HG03432 (cell line): ENCODE measurements around the gene SACM1L.

Experiments used
- ATAC-seq: cut with Tn5 transposase; IDR thresholded peaks from one replicate; pipeline ENCODE4 v1.9.1; 2021; ENCODE audit warnings: mild to moderate bottlenecking, moderate library complexity; ENCODE audit not compliant: unreplicated experiment

SACM1L gene

GRCh38 chr3:45688882-45689786 is at the start of gene SACM1L:
Gene SACM1L (plus strand): TSS chr3:45689396. CDS start chr3:45689466, 70 bp downstream.
- peak; percentile 87 for ATAC-seq

DNA sequence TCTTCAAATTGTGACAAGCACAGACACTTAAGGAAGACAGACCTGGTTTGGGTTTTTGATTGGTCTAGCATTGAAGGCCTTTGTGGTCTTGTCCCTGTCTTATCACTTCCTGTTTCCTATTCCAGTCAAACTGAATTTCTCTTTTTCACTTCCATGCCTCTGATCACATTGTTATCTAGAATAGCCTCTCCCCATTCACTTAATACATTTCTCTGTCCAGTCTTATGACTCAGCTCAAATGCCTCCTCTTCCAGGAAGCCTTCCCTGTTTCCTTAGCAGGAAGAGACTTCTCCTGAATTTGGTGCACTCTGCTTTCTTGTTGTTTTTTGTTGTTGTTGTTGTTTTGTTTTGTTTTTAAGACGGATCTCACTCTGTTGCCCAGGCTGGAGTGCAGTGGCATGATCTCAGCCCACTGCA is 49.1 kb upstream of the SACM1L start:
- no peak for ATAC-seq

- no peak for ATAC-seq
These were observed 48.4 kb upstream of the SACM1L start for GRCh38 chr3:45640724-45641361.

GRCh38 chr3:45641756-45642155 is 47.4 kb upstream of the SACM1L start:
- no peak for ATAC-seq

- no peak for ATAC-seq
These were observed 46.5 kb upstream of the SACM1L start for GRCh38 chr3:45642731-45643152.

DNA sequence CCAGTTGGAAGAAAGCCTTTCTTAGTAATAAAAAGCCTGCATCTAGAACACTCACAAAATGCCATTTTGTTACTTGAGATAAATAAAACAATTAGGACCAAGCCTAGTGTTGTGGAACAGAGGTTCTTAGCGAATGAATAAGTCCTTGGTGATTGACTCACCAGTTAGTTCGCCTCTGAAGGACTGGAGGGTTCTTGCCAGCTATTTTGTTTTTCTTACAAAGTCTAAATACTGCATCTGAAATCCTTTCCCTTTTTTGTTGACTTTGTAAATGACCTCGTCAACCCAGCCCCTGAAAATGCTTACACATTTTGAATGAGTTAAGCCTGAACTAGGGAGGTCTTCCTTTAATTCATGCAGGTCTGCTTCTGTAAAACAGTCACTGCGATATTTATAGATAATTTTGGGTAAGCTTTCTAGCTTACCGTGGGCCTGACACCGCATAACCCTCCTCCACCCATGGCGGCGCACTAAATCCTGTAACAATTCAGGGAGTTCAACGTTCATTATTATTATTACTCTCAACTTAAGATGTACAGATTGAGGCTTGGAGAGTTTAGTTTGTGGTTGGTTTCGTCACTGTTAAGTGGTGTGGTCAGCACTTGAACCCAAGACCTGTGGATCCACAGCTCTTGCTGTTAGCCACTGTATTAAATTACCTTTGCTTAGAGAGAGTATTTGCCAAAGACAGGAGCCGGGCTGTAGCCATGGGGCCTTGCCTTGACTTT is 45.0 kb upstream of the SACM1L start:
- no peak for ATAC-seq

DNA sequence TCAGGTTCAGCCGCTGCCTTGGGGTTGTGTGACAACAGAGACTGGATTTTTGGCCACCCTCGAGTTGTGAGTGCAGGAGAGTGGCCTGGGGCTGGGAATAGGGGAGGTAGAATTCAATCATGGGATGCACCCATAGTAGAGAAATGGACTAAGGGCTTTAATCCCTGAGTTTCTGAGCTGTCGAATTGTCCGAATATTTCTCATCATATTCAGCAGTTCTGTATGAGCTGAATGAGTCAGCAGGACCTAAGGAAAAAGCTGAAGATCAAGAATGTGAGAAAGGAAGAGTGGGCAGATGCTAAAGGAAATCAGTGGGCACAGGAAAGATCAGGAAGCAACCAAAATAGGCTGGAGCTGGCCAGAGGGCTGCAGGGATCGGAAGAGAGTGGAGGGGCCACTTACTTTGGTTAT is 44.4 kb upstream of the SACM1L start:
- ATAC-seq = no peak

- ATAC-seq = no peak
These were observed 43.1 kb upstream of the SACM1L start for GRCh38 chr3:45646051-45646585.

DNA sequence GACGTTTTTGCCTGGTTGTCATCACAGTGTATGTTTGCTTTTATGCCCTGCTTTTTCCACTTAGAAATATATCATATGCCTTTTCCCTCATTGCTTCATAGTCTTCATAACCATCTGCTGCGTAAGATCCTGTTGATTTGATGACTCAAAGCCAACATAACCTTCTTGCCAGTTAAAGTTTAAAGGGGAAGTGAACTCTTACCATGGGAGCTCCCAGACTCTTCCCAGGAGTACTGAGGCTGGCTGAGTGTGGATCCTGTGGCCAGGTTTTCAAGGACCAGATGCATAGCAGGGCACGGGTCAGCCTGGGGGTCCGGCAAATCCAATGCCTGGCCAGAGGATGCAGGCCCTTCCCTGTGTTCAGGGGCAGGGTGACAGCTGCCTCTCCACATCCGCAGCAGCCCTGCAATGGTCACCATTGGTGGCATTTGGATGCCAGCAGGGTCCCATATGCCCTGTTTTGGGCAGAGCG is 42.0 kb upstream of the SACM1L start:
- ATAC-seq = no peak

- no peak for ATAC-seq
These were observed 36.0 kb upstream of the SACM1L start for GRCh38 chr3:45653205-45653604.

DNA sequence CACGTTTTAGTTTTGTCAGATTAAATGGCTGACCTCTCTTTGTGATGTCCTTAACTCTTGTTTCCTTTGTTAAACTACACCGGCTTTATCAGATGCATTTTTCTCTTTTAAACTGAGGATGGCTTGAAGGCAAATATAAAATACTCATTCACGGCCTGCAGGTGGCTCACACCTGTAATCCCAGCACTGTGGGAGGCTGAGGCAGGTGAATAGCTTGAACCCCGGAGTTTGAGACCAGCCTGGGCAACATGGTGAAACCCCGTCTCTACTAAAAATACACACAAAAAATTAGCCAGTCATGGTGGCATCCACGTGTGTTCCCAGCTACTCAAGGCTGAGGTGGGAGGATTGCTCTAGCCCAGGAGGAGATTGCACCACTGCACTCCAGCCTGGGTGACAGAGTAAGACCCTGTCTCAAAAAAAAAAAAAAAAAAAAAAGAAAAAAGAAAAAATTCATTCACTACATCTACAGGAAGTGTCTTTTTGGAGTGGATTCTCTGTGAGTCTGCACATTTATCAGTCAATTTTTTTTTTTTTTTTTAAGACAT is 34.7 kb upstream of the SACM1L start:
- ATAC-seq = no peak

- ATAC-seq = no peak
These were observed 33.3 kb upstream of the SACM1L start for GRCh38 chr3:45655906-45656305.

- ATAC-seq = peak; percentile 61
These were observed 32.4 kb upstream of the SACM1L start for GRCh38 chr3:45656575-45657363.

DNA sequence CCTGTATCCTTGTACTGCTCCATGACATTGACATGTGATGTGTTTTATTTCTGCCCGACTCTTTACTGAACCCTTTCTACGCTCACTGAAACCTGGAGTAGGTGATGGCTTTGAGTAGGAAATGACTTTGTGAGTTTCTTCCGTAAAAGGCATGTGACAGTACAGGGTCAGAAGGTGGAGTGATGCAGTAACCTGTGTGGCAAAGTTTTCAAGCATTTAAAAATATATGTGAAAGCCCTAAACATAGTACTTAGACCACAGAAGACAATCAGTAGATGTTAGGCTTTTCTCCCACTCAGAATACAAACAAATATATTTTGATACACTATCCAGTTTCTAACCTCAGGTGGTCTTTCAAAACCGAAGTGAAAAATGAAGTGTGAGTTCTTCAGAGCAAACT is 31.3 kb upstream of the SACM1L start:
- ATAC-seq = peak; percentile 74

- ATAC-seq = no peak
These were observed 29.3 kb upstream of the SACM1L start for GRCh38 chr3:45659661-45660566.

GRCh38 chr3:45660567-45660901 is 28.7 kb upstream of the SACM1L start:
- ATAC-seq = no peak

DNA sequence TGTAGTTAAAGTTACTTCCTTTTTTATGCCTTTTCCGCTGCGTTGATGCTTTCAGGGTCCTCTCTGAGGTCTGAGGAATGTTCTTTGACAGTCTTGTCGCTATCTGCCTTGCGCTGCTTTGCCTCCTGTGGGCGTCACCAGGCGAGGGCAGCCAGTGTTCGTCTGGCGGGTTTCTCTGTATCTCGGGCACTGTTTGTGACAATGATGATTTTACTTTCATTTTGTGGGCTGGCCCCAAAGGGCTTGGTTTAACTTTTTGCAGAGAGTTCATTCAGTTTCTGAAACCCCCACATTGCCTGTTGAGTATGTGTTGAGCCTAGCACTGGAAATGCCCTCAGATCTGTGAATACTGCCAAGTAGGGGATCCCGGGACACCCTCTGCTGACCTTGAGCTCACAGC is 24.6 kb upstream of the SACM1L start:
- ATAC-seq = peak; percentile 89

DNA sequence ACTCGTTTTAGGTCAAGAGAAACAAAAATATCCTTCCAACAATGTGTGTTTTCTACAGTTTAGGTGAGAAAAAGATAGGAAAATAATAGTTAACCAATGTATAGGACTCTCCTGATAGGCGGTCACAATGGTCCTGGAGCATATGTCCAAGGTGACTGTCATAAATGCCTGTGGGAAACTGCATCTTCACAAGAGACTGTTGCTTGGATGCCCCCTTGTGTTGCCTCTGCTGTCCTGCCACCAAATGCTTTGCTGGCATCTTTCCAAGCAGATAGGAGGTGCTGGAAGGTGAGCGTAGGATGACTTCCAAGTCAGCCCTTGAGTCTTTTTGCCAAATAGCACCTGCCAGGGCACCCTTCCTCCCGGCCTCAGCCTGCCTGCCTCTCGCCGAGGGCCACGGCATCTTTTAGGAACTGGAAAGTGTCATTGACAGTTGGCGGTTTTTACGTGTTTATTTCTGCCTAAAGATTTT is 24.1 kb upstream of the SACM1L start:
- no peak for ATAC-seq
